ENCODE measurements around the gene KRTAP4-11.
"Not testable (repeated sequence)": the region's sequence is repeated elsewhere in the genome, so short reads cannot be mapped to it uniquely, and the experiment has no call there.

KRTAP4-11 gene

GRCh38 chr17:41149652-41149985 is 31.4 kb upstream of the KRTAP4-11 start, which contains the start of gene KRTAP4-5:
KRTAP4-5 (minus strand) TSS chr17:41149825; CDS start chr17:41149767, 58 bp downstream.
- no peak for TF ChIP-seq CTCF (IDR thresholded peaks at IDR 0.05; ENCODE audit: low read depth, low read length, missing control alignments)
- DNase-seq (ENCODE audit: low read depth), result no peak
- no peak within 1 kb of the TSS for H3K4me3 ChIP-seq (ENCODE audit: low read depth, low read length)

- not testable (repeated sequence) for DNase-seq (ENCODE audit: low read depth)
These were observed 30.9 kb upstream of the KRTAP4-11 start for GRCh38 chr17:41148971-41149651.

GRCh38 chr17:41147531-41148204 is 29.5 kb upstream of the KRTAP4-11 start:
- TF ChIP-seq CTCF (IDR thresholded peaks at IDR 0.05; ENCODE audit: low read depth, low read length, missing control alignments), result no peak
- no peak overlapping the region for H3K4me3 ChIP-seq (ENCODE audit: low read depth, low read length)
- DNase-seq (ENCODE audit: low read depth), result no peak

More at GRCh38 chr17:41148971-41149651, 30.9 kb upstream of the KRTAP4-11 start:
- not testable (repeated sequence) for H3K4me3 ChIP-seq (ENCODE audit: low read depth, low read length)

- no peak for TF ChIP-seq CTCF (IDR thresholded peaks at IDR 0.05; ENCODE audit: low read depth, low read length, missing control alignments)
- DNase-seq (ENCODE audit: low read depth), result no peak
- no peak overlapping the region for H3K4me3 ChIP-seq (ENCODE audit: low read depth, low read length)
These were observed 27.1 kb upstream of the KRTAP4-11 start for GRCh38 chr17:41145261-41145660.

- no peak for DNase-seq (ENCODE audit: low read depth)
- no peak overlapping the region for H3K4me3 ChIP-seq (ENCODE audit: low read depth, low read length)
- no peak for TF ChIP-seq CTCF (IDR thresholded peaks at IDR 0.05; ENCODE audit: low read depth, low read length, missing control alignments)
These were observed 26.7 kb upstream of the KRTAP4-11 start for GRCh38 chr17:41144846-41145245.

- no peak for DNase-seq (ENCODE audit: low read depth)
- no peak overlapping the region for H3K4me3 ChIP-seq (ENCODE audit: low read depth, low read length)
- TF ChIP-seq CTCF (IDR thresholded peaks at IDR 0.05; ENCODE audit: low read depth, low read length, missing control alignments), result no peak
These were observed 23.2 kb upstream of the KRTAP4-11 start for GRCh38 chr17:41141361-41141760.

- TF ChIP-seq CTCF (IDR thresholded peaks at IDR 0.05; ENCODE audit: low read depth, low read length, missing control alignments), result no peak
- no peak for DNase-seq (ENCODE audit: low read depth)
- no peak within 1 kb of the TSS for H3K4me3 ChIP-seq (ENCODE audit: low read depth, low read length)
These were observed 22.4 kb upstream of the KRTAP4-11 start, which contains the start of gene KRTAP4-6 for GRCh38 chr17:41140360-41141131. KRTAP4-6 (minus strand) TSS chr17:41140544; CDS start chr17:41140487, 57 bp downstream.

GRCh38 chr17:41139865-41140264 is 21.7 kb upstream of the KRTAP4-11 start:
- not testable (repeated sequence) for H3K4me3 ChIP-seq (ENCODE audit: low read depth, low read length); DNase-seq (ENCODE audit: low read depth)

All from GM12864 (cell line).